Neural progenitor cell (in vitro differentiated cells): ENCODE measurements around the gene PGBD5.

Source experiments
- EZH2 ChIP-seq: fragments of 200-600 bp; sonication (generic); IDR thresholded peaks from 2 replicates; pipeline ENCODE4 v1.6.1; 2017; ENCODE audit warnings: antibody characterized with exemption, mild to moderate bottlenecking, moderate library complexity
- TF ChIP-seq, protein P1 (sequence below): fragments of 200-600 bp; sonication (generic); IDR thresholded peaks from 2 replicates; pipeline ENCODE4 v1.5.1; 2017; ENCODE audit warnings: antibody characterized with exemption, mild to moderate bottlenecking

DNA sequence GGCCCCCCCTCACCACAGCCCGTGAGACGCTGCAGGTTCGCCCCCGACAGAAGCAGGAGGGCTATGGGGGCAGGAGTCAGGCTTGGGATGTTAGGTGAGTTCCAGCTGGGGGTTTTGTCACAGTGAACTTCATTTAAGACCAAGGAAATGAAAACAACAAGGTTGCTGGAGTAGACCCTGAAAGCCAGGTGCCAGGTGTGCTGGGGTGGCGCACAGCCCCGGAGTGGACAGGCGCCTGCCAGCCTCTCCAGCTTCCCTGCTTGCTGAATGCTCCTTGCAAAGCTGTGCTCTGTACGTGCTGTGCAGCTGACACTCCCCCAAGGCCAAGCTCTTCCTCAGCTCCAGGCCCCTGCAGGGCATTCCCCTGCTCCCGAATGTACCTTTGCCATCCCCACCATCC, 102.4 kb downstream of the PGBD5 start:
- TF ChIP-seq, protein P1, sequence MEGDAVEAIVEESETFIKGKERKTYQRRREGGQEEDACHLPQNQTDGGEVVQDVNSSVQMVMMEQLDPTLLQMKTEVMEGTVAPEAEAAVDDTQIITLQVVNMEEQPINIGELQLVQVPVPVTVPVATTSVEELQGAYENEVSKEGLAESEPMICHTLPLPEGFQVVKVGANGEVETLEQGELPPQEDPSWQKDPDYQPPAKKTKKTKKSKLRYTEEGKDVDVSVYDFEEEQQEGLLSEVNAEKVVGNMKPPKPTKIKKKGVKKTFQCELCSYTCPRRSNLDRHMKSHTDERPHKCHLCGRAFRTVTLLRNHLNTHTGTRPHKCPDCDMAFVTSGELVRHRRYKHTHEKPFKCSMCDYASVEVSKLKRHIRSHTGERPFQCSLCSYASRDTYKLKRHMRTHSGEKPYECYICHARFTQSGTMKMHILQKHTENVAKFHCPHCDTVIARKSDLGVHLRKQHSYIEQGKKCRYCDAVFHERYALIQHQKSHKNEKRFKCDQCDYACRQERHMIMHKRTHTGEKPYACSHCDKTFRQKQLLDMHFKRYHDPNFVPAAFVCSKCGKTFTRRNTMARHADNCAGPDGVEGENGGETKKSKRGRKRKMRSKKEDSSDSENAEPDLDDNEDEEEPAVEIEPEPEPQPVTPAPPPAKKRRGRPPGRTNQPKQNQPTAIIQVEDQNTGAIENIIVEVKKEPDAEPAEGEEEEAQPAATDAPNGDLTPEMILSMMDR = no peak
- TF ChIP-seq EZH2 = no peak
